GM10266 (cell line): ENCODE measurements around the gene RGS5.

Source experiments
- DNase-seq: peaks from one replicate; pipeline ENCODE4 v3.0.0; 2012; ENCODE audit errors: extremely low spot score
- CTCF ChIP-seq: IDR thresholded peaks from 2 replicates; pipeline ENCODE4 v1.5.1; 2012; ENCODE audit warnings: mild to moderate bottlenecking, low read depth; ENCODE audit not compliant: control insufficient read depth, insufficient read depth; ENCODE audit errors: missing control alignments

Gene RGS5

GRCh38 chr1:163197022-163197421 lies 5.7 kb downstream of the RGS5 start:
- TF ChIP-seq CTCF, result no peak

GRCh38 chr1:163196449-163196787 lies 6.3 kb downstream of the RGS5 start:
- no peak for TF ChIP-seq CTCF
- DNase-seq, result no peak

More at GRCh38 chr1:163197022-163197421, 5.7 kb downstream of the RGS5 start:
- no peak for DNase-seq

GRCh38 chr1:163195728-163196448 lies 6.8 kb downstream of the RGS5 start:
- no peak for TF ChIP-seq CTCF
- no peak for DNase-seq

GRCh38 chr1:163191301-163191700 lies 11.4 kb downstream of the RGS5 start:
- no peak for TF ChIP-seq CTCF
- DNase-seq, result no peak

GRCh38 chr1:163188947-163189346 lies 13.8 kb downstream of the RGS5 start:
- TF ChIP-seq CTCF, result no peak
- no peak for DNase-seq

- TF ChIP-seq CTCF, result no peak
Measured at GRCh38 chr1:163187849-163188248, 14.9 kb downstream of the RGS5 start.

GRCh38 chr1:163186862-163187261 lies 15.9 kb downstream of the RGS5 start:
- DNase-seq, result no peak
- no peak for TF ChIP-seq CTCF

More at GRCh38 chr1:163187849-163188248, 14.9 kb downstream of the RGS5 start:
- no peak for DNase-seq
